DOHH2 (cell line): ENCODE data around the gene TOMM70.

ENCODE experiments used
- EZH2phosphoT487 ChIP-seq: fragments of 200-600 bp; sonication (generic); IDR thresholded peaks from 2 replicates; pipeline ENCODE4 v1.6.1; 2017; ENCODE audit warnings: borderline replicate concordance, mild to moderate bottlenecking, antibody characterized with exemption, low read length, moderate library complexity, mixed read lengths
- TF ChIP-seq, protein P1 (sequence below): fragments of 200-600 bp; sonication (generic); IDR thresholded peaks from one replicate; pipeline ENCODE4 v1.5.1; 2014; ENCODE audit warnings: antibody characterized with exemption, mild to moderate bottlenecking, low read depth, low read length; ENCODE audit not compliant: poor library complexity, severe bottlenecking

DNA sequence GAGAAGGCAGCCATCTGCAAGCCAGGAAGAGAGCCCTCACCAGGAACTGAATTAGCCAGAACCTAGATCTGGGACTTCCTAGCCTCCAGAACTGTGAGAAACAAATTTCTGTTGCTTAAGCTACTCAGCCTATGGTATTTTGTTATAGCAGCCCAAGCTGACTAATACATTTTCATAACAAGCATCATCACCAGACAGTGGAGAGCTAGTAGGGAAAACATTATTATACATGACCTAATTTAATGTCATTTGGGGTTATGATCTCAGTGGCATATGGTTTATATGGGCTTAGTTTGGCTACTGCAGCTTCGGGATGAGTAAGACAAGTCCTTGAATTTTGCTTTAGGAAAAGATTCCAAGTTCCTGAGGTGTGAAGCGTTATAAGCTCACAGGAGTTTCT lies 36.1 kb upstream of the TOMM70 start:
- TF ChIP-seq, protein P1, sequence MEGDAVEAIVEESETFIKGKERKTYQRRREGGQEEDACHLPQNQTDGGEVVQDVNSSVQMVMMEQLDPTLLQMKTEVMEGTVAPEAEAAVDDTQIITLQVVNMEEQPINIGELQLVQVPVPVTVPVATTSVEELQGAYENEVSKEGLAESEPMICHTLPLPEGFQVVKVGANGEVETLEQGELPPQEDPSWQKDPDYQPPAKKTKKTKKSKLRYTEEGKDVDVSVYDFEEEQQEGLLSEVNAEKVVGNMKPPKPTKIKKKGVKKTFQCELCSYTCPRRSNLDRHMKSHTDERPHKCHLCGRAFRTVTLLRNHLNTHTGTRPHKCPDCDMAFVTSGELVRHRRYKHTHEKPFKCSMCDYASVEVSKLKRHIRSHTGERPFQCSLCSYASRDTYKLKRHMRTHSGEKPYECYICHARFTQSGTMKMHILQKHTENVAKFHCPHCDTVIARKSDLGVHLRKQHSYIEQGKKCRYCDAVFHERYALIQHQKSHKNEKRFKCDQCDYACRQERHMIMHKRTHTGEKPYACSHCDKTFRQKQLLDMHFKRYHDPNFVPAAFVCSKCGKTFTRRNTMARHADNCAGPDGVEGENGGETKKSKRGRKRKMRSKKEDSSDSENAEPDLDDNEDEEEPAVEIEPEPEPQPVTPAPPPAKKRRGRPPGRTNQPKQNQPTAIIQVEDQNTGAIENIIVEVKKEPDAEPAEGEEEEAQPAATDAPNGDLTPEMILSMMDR = no peak
- TF ChIP-seq EZH2phosphoT487 = no peak
